HEK293T (cell line): Measurements from ENCODE around the gene HOXD4.

Experiments used
- BHLHE40 ChIP-seq: fragments of 450-650 bp; IDR thresholded peaks from 2 replicates; pipeline ENCODE4 v1.6.1; 2016; ENCODE audit warnings: mild to moderate bottlenecking, moderate library complexity, borderline replicate concordance
- FOXA1 ChIP-seq: fragments of 450-650 bp; IDR thresholded peaks from 2 replicates; pipeline ENCODE4 v1.6.1; 2016; ENCODE audit warnings: mild to moderate bottlenecking
- FOXM1 ChIP-seq: fragments of 450-650 bp; IDR thresholded peaks from 2 replicates; pipeline ENCODE4 v1.6.1; 2017; ENCODE audit warnings: mild to moderate bottlenecking, borderline replicate concordance
- L3MBTL2 ChIP-seq: fragments of 450-650 bp; conservative IDR thresholded peaks from 2 replicates; pipeline ENCODE4 v1.6.1; 2016; ENCODE audit warnings: mild to moderate bottlenecking
- SP1 ChIP-seq: fragments of 450-650 bp; IDR thresholded peaks from 2 replicates; pipeline ENCODE4 v1.6.1; 2017

- TF ChIP-seq L3MBTL2, result no peak
- TF ChIP-seq BHLHE40, result no peak
- TF ChIP-seq SP1, result no peak
- no peak for TF ChIP-seq FOXM1
- no peak for TF ChIP-seq FOXA1
These were observed 12.9 kb downstream of the HOXD4 start for GRCh38 chr2:176164201-176164600.
